ENCODE data around the gene NAALADL2.

The NAALADL2 gene

GRCh38 chr3:175279457-175279856 lies 420.3 kb downstream of the NAALADL2 start:
- Histone ChIP-seq H3K27me3 (ENCODE audit: control insufficient read depth, insufficient read depth, low read length) (no peaks in the 10 kb centered on the region), H3K36me3 (ENCODE audit: control insufficient read depth, insufficient read depth, low read length) (no peaks in the 10 kb centered on the region), H3K9me3 (ENCODE audit: control insufficient read depth, low read length) (no peaks in the 10 kb centered on the region), H3K4me1 (ENCODE audit: control insufficient read depth, insufficient read depth, low read length) (no peaks in the 10 kb centered on the region), H3K4me3 (ENCODE audit: low read length) (no peak overlapping the region), H3K9ac (ENCODE audit: low read length) (no peak overlapping the region)

DNA sequence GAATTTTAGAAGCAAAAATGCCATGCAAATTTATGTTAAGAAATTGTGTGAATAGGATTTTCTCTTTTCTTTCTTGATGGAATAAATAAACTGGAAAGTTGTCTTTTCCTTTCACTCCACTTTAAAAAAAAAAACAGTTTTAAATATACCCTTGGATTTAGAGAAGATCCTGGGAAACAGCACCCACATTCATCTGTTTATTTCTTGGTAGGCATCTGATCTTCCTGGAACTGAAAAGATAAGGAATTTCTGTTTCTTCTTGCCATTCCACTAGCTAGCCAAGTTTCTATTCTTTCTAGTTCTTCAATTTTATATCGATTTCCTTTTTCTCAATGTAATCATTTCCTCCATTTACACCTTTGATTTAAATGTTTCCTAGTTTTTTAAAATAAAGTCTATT lies 420.8 kb downstream of the NAALADL2 start:
- Histone ChIP-seq H3K4me1 (ENCODE audit: control insufficient read depth, insufficient read depth, low read length) (no peaks in the 10 kb centered on the region), H3K36me3 (ENCODE audit: control insufficient read depth, insufficient read depth, low read length) (no peaks in the 10 kb centered on the region), H3K9me3 (ENCODE audit: control insufficient read depth, low read length) (no peaks in the 10 kb centered on the region)

GRCh38 chr3:175287361-175287963 lies 428.3 kb downstream of the NAALADL2 start:
- no peaks in the 10 kb centered on the region for H3K4me1 ChIP-seq (ENCODE audit: control insufficient read depth, insufficient read depth, low read length)
- no peaks in the 10 kb centered on the region for H3K9me3 ChIP-seq (ENCODE audit: control insufficient read depth, low read length)
- no peaks in the 10 kb centered on the region for H3K27me3 ChIP-seq (ENCODE audit: control insufficient read depth, insufficient read depth, low read length)
- H3K9ac ChIP-seq (ENCODE audit: low read length): no peak overlapping the region
- no peaks in the 10 kb centered on the region for H3K36me3 ChIP-seq (ENCODE audit: control insufficient read depth, insufficient read depth, low read length)
- H3K4me3 ChIP-seq (ENCODE audit: low read length): no peak overlapping the region

More for the DNA sequence above, 420.8 kb downstream of the NAALADL2 start:
- H3K27me3 ChIP-seq (ENCODE audit: control insufficient read depth, insufficient read depth, low read length): no peaks in the 10 kb centered on the region
- no peak overlapping the region for H3K4me3 ChIP-seq (ENCODE audit: low read length)
- no peak overlapping the region for H3K9ac ChIP-seq (ENCODE audit: low read length)

DNA sequence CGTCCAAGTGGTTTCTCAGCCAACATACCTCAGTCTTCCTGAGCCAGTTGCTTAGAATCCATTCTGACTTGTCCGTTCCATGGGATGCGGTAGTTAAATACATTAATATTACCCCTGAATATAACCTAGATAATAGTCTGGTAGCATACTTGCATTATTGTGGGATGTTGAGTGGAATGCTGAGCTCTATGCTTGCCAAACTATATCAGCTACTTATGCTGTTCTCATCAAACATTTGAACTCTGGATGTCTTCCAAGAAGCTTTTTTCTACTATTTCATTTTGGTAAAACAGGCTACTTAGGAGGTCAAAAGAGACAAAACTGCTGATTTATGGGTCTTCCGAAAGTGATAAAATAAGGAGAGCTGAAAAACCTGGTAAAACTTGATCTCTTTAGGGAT lies 429.5 kb downstream of the NAALADL2 start:
- Histone ChIP-seq H3K9ac (ENCODE audit: low read length) (no peak overlapping the region), H3K4me1 (ENCODE audit: control insufficient read depth, insufficient read depth, low read length) (no peaks in the 10 kb centered on the region), H3K36me3 (ENCODE audit: control insufficient read depth, insufficient read depth, low read length) (no peaks in the 10 kb centered on the region)

DNA sequence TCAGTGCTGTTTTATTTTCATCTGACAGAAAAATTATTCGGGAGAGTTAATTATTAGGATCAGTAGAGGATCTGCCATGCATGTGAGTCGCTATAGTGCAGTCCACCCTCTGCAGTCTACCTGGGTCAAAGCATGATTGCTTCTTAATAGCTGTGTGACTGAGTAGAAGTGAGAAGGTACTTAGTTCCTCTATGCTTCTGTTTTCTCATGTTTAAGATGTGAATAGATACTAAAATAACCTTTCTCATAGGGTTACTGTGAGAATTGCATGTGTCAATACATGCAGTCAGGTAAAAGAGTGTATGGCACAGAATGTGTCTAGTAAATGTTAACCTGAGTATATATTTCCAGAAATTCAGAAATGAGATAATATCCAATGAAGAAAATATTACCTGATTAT lies 435.7 kb downstream of the NAALADL2 start:
- no peak overlapping the region for H3K9ac ChIP-seq (ENCODE audit: low read length)
- no peak overlapping the region for H3K4me3 ChIP-seq (ENCODE audit: low read length)
- no peaks in the 10 kb centered on the region for H3K4me1 ChIP-seq (ENCODE audit: control insufficient read depth, insufficient read depth, low read length)
- no peaks in the 10 kb centered on the region for H3K27me3 ChIP-seq (ENCODE audit: control insufficient read depth, insufficient read depth, low read length)
- H3K9me3 ChIP-seq (ENCODE audit: control insufficient read depth, low read length): no peaks in the 10 kb centered on the region
- H3K36me3 ChIP-seq (ENCODE audit: control insufficient read depth, insufficient read depth, low read length): no peaks in the 10 kb centered on the region

More for the DNA sequence above, 429.5 kb downstream of the NAALADL2 start:
- no peak overlapping the region for H3K4me3 ChIP-seq (ENCODE audit: low read length)
- H3K27me3 ChIP-seq (ENCODE audit: control insufficient read depth, insufficient read depth, low read length): no peaks in the 10 kb centered on the region
- H3K9me3 ChIP-seq (ENCODE audit: control insufficient read depth, low read length): no peaks in the 10 kb centered on the region

GRCh38 chr3:175295248-175296130 lies 436.4 kb downstream of the NAALADL2 start:
- H3K4me1 ChIP-seq (ENCODE audit: control insufficient read depth, insufficient read depth, low read length): no peaks in the 10 kb centered on the region
- H3K9me3 ChIP-seq (ENCODE audit: control insufficient read depth, low read length): no peaks in the 10 kb centered on the region
- H3K36me3 ChIP-seq (ENCODE audit: control insufficient read depth, insufficient read depth, low read length): no peaks in the 10 kb centered on the region
- no peaks in the 10 kb centered on the region for H3K27me3 ChIP-seq (ENCODE audit: control insufficient read depth, insufficient read depth, low read length)
- no peak overlapping the region for H3K4me3 ChIP-seq (ENCODE audit: low read length)
- H3K9ac ChIP-seq (ENCODE audit: low read length): no peak overlapping the region

DNA sequence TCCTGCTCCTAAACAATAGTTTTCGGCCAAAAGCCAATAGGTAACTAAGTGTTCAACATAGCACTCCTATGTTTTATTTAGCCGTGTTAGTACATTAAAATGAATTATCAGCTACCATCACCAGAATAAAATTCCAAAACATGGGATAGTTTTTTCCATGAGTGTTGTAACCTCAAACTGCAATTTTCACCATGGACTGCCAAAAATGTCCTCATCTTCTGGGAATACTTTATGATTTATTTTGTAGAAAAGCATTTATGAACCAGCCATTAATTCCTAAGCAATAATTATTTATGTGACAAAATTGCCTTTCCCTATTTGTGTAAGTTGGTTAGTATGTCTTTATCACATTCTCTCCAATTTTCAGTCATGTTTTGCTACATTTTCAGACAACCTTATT lies 438.1 kb downstream of the NAALADL2 start:
- H3K9ac ChIP-seq (ENCODE audit: low read length): no peak overlapping the region
- no peak overlapping the region for H3K4me3 ChIP-seq (ENCODE audit: low read length)
- no peaks in the 10 kb centered on the region for H3K27me3 ChIP-seq (ENCODE audit: control insufficient read depth, insufficient read depth, low read length)
- no peaks in the 10 kb centered on the region for H3K36me3 ChIP-seq (ENCODE audit: control insufficient read depth, insufficient read depth, low read length)
- no peaks in the 10 kb centered on the region for H3K9me3 ChIP-seq (ENCODE audit: control insufficient read depth, low read length)
- no peaks in the 10 kb centered on the region for H3K4me1 ChIP-seq (ENCODE audit: control insufficient read depth, insufficient read depth, low read length)

GRCh38 chr3:175301741-175302140 lies 442.6 kb downstream of the NAALADL2 start:
- Histone ChIP-seq H3K4me3 (ENCODE audit: low read length) (no peak overlapping the region), H3K4me1 (ENCODE audit: control insufficient read depth, insufficient read depth, low read length) (no peaks in the 10 kb centered on the region), H3K9ac (ENCODE audit: low read length) (no peak overlapping the region), H3K9me3 (ENCODE audit: control insufficient read depth, low read length) (no peaks in the 10 kb centered on the region), H3K36me3 (ENCODE audit: control insufficient read depth, insufficient read depth, low read length) (no peaks in the 10 kb centered on the region), H3K27me3 (ENCODE audit: control insufficient read depth, insufficient read depth, low read length) (no peaks in the 10 kb centered on the region)

DNA sequence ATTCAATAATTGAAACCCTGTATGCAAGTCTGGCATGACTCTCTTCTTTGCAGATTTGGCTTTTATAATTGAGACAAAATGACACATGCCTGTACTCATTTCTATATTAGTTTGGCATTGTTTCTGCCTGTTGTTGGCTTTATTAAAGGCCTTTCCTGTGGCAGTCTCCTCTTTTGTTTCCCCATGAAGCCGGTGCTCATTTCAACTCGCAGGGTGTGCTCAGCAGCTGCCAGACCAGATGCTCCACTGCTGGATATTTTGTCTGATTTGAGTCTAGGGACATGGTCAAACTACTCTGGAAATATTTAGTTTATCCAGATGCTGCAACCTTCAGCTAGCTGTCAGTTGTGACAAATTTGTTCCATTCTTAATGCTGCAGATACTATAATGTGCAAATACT lies 445.3 kb downstream of the NAALADL2 start:
- peaks cover 4% of the 10 kb centered on the region for H3K4me1 ChIP-seq (ENCODE audit: control insufficient read depth, insufficient read depth, low read length)
- no peaks in the 10 kb centered on the region for H3K9me3 ChIP-seq (ENCODE audit: control insufficient read depth, low read length)
- H3K36me3 ChIP-seq (ENCODE audit: control insufficient read depth, insufficient read depth, low read length): no peaks in the 10 kb centered on the region
- H3K27me3 ChIP-seq (ENCODE audit: control insufficient read depth, insufficient read depth, low read length): no peaks in the 10 kb centered on the region
- H3K9ac ChIP-seq (ENCODE audit: low read length): no peak overlapping the region
- no peak overlapping the region for H3K4me3 ChIP-seq (ENCODE audit: low read length)

DNA sequence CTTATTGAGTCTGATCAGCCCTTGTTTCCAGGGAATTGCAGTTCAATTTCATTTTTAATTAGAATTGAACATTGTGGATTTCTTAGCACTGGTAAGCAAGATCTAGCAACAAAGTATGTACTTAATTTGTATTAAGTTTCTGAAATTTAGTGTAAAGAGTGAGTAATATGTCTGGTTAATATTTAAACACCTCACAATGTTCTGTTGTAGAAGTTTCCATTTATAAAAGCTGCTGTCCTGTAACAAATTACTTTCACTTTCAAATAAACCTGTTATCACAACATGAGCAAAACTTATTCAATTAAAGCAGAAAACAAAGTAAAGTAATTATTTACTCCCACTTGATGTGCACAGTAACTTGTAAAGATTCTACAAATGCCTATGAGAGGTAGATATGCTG lies 448.5 kb downstream of the NAALADL2 start:
- no peaks in the 10 kb centered on the region for H3K9me3 ChIP-seq (ENCODE audit: control insufficient read depth, low read length)
- no peaks in the 10 kb centered on the region for H3K36me3 ChIP-seq (ENCODE audit: control insufficient read depth, insufficient read depth, low read length)
- H3K9ac ChIP-seq (ENCODE audit: low read length): no peak overlapping the region
- H3K27me3 ChIP-seq (ENCODE audit: control insufficient read depth, insufficient read depth, low read length): no peaks in the 10 kb centered on the region
- peaks cover 4% of the 10 kb centered on the region for H3K4me1 ChIP-seq (ENCODE audit: control insufficient read depth, insufficient read depth, low read length)
- no peak overlapping the region for H3K4me3 ChIP-seq (ENCODE audit: low read length)

DNA sequence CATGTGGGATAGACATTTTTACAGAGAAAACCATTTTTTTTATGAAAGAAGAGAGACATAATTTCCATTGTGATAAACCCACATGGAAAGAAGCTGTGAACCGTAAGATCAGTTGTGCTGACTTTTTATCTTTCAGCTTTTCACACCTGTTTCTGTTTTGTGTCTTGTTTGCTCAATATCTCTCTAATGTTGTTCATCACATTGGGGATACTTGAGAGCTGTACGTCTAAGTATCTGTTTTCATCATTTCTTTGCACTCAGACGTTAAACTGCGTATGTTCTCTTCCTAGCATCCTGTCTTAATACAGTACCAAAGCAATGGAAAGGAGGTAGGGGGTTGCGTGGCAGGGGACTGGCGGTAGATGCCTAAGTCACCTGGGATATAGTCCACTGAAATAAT lies 449.0 kb downstream of the NAALADL2 start:
- Histone ChIP-seq H3K4me1 (ENCODE audit: control insufficient read depth, insufficient read depth, low read length) (peaks cover 4% of the 10 kb centered on the region), H3K9ac (ENCODE audit: low read length) (no peak overlapping the region), H3K4me3 (ENCODE audit: low read length) (no peak overlapping the region), H3K9me3 (ENCODE audit: control insufficient read depth, low read length) (no peaks in the 10 kb centered on the region), H3K36me3 (ENCODE audit: control insufficient read depth, insufficient read depth, low read length) (no peaks in the 10 kb centered on the region), H3K27me3 (ENCODE audit: control insufficient read depth, insufficient read depth, low read length) (no peaks in the 10 kb centered on the region)

DNA sequence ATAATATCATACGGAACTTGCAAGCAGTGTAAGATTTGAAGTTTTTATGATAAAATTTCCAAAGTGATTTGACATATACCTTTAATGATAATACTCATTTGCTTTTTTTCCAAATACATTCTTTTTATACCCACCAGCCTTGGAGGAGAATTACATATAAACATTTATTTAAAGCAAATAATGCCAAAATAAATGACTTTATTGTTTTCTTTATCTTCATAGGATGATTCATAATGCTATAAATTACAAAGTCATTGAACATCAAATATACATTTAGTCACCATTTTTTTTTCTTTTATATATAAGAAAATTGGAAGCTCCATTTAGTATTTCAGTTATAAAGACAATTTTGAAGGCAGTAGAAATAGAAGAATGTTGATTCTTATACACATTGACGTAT lies 450.9 kb downstream of the NAALADL2 start:
- Histone ChIP-seq H3K4me1 (ENCODE audit: control insufficient read depth, insufficient read depth, low read length) (peaks cover 4% of the 10 kb centered on the region), H3K27me3 (ENCODE audit: control insufficient read depth, insufficient read depth, low read length) (no peaks in the 10 kb centered on the region), H3K9ac (ENCODE audit: low read length) (no peak overlapping the region)

More for the DNA sequence above, 450.9 kb downstream of the NAALADL2 start:
- H3K4me3 ChIP-seq (ENCODE audit: low read length): no peak overlapping the region
- H3K9me3 ChIP-seq (ENCODE audit: control insufficient read depth, low read length): no peaks in the 10 kb centered on the region
- H3K36me3 ChIP-seq (ENCODE audit: control insufficient read depth, insufficient read depth, low read length): no peaks in the 10 kb centered on the region
